RKO (cell line): Measurements from ENCODE around the gene PRPF19.
A peak's percentile ranks its signal among the peaks of the same experiment; 100 is the strongest.

Source experiments
- DNase-seq: peaks from one replicate; pipeline ENCODE4 v3.0.0-alpha.2; 2016; ENCODE audit warnings: low spot score

PRPF19 gene

DNA sequence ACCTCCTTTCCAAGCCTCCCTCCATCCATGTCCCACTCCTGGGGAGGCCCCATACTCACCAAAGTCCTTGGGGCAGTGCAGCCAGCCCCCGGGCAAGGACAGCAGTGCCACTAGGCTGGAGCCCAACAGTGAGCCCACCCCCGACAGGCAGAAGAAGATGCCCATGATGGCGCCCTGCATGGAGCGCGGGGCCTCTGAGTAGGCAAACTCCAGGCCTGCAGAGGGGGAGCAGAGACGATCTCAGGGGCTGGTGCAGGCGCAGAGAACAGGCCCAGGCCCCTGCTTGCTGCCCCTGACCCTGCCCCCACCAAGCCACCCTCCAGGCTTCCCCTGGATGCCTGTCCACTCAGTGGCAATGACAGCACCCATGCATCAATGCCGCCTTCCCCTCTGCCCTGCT lies 31.4 kb upstream of the PRPF19 start:
- DNase-seq, result no peak

DNA sequence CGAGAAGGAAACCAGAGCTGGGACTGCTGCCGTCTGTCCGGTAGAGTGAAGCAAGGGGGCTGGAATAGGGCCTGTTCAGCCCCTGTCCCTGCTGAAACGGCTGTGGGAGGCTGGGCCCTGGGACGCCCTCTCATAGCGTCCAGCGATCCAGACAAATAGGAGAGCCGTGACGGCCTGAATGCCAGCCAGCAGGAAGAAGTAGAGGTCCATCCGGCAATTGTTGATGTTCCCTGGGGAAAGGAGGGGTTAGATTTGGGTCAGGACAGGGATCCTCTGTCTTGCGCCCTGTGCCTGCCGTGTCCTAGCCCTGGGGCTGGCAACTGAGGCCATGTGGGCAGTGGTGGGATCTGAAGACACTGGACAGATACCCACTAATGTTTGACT lies 30.8 kb upstream of the PRPF19 start:
- no peak for DNase-seq

DNA sequence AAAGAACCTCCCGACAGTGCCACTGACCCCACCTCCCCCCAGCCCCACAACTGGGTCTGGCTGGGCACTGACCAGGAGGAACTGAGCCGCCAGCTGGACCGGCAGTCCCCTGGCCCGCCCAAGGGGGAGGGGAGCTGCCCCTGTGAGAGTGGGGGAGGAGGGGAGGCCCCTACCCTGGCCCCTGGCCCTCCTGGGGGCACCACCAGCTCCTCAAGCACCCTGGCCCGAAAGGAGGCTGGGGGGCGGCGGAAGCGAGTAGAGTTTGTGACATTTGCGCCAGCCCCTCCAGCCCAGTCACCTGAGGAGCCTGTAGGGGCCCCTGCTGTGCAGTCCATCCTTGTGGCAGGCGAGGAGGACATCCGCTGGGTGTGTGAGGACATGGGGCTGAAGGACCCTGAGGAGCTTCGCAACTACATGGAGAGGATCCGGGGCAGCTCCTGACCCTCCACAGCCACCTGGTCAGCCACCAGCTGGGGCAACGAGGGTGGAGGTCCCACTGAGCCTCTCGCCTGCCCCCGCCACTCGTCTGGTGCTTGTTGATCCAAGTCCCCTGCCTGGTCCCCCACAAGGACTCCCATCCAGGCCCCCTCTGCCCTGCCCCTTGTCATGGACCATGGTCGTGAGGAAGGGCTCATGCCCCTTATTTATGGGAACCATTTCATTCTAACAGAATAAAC lies 30.2 kb upstream of the PRPF19 start:
- DNase-seq, result no peak

DNA sequence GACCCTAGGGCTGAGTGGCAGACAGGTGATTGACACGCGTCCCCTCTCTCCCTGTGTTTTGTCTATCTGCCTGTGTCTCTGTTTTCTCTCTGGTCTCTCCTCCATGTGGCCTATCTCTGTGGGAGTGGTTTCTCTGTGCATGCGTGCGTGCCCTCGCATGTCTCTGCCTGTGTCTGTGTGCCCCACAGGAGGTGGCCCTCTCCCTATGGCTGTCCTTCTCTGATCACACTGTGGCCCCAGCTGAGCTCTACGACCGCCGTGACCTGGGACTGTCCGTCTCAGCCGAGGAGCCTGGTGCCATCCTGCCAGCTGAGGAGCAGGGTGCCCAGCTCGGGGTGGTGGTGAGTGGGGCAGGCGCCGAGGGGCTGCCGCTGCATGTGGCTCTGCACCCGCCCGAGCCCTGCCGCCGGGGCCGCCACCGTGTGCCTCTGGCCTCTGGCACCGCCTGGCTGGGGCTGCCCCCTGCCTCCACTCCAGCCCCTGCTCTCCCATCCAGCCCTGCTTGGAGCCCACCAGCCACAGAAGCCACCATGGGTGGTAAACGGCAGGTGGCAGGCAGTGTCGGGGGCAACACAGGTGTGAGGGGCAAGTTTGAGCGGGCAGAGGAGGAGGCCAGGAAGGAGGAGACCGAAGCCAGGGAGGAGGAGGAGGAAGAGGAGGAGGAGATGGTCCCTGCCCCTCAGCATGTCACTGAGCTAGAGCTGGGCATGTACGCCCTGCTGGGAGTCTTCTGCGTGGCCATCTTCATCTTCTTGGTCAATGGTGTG lies 29.5 kb upstream of the PRPF19 start:
- no peak for DNase-seq

DNA sequence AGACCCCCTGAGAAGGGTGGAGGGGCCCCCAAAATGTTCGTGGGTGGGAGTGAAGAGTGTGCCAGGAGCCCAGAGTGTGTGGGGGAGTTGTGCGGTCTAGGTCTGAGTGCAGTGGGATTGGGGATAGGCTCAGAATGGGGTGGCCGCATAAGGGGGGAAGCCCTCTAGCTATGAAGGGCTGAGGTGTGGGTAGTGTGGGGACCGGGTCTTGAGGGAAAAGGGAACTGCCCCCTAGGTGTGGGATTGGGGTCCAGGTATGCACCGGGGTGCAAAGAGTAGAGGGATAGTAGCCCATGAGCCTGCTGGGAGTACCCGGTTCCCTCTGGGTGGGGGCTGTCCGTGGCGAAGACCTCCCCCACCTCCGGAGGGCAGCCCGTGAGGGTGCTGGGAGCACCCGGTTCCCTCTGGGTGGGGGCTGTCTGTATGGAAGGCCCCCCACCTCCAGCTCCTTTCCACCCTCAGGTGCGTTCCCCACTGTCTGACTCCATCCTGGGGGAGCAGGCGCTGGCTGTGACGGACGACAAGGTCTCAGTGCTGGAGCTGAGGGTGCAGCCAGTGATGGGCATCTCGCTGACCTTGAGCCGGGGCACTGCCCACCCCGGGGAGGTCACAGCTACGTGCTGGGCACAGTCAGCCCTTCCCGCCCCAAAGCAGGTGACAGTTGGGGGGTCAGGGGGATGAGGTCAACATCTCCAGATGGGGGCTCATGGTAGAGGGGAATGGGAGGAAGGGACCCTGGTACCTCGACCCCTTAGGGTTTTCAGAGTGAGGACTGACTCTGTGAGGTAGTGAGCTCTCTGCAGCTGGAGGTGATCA lies 28.6 kb upstream of the PRPF19 start:
- DNase-seq, result no peak

DNA sequence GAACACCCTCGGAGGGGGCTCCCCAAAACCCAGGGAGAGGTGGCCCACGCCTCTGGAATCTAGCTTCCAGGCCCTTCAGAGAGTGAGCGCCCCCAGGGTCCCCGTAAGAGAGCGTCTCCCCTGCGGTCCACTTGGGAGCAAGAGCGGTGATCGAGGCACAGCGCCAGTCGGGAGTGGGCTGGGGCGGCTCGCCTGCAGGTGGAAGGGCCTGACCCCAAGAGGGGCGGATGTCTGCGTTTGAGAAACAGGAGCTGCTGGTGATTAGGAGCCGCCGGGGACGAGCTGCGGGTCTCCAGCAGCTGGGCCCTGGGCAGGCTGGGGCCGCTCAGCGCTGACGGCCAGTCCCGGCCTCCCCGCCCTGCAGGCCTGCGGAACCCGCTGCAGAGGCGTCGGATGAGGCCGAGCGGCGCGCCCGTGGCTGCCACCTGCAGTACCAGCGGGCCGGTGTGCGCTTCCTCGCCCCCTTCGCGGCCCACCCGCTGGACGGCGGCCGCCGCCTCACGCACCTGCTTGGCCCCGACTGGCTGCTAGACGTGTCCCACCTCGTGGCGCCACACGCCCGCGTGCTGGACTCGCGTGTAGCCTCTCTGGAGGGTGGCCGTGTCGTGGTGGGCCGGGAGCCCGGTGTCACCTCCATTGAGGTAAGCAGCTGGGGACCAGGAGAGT lies 27.9 kb upstream of the PRPF19 start:
- DNase-seq, result no peak

DNA sequence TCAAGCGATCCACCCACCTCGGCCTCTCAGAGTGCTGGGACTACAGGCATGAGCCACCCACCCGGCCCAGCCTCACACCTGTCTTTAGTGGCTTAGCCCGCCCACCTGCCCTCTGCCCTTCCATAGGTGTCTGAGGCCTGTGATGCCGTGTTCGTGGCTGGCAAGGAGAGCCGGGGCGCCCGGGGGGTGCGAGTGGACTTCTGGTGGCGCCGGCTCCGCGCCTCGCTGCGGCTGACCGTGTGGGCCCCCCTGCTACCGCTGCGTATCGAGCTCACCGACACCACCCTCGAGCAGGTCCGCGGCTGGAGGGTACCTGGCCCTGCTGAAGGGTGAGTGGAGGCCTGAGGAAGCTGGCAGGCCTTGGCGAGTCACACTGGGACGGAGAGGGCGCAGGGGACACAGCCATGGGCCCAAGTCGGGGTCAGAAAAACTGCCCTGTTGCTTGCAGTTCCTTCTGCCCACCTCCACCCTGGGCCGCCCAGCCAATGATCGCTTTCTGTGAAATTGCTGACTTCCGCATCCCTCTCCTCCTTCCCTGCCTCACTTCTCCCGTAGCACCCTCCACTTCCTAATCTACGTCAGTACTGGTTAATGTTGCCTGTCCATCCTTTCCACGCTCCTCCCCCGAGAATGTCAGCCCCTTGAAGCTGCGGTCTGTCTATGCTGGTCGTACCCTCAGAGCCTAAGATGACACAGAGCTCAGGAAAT lies 27.2 kb upstream of the PRPF19 start:
- no peak for DNase-seq

DNA sequence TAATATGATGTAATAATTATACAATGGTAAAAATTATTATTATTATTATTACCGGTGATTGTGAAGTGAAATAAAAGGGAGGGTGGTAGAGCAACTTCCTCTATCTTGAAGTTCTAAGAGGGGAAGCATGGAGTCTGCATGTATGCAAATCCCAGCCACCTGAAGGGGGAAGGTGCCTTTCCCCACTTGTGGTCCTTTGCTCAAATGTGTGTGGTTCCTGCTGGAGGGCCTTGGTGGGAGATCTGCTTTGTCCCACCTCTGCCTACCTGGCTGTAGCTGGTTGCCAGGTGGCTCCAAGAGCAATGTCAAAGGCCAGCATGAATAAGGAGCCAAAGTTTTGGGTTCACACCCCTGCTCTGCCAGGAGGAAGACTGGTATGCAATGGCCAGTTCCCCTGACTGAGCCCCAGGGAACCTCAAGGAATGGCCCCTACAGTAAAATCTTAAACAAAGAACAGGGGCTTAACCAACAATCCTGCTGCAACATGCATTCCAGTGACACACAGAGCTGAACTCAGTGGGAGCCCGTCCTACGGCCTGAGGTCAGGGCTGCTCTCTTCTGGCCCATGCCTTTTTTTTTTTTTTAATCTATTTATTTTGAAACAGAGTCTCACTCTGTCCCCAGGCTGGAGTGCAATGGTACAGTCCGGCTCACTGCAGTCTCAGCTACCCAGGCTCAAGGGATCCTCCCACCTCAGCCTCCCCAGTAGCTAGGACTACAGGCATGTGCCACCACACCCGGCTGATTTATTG lies 26.4 kb upstream of the PRPF19 start:
- no peak for DNase-seq

DNA sequence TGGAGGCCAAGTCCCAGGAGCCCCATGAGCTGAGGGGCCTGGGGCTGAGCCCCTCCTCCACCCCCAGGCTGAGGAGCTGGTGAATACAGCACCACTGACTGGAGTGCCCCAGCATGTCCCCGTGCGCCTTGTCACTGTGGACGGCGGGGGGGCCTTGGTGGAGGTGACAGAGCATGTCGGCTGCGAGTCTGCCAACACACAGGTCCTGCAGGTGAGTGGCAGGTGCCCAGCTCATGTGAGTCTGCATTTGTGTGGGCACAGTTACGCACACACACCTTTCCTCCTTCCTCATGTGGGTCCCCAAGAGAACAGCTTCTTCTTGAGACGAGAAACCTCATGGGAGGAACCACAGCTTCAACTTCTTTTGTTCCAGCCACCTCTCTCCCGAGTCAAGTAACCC lies 25.5 kb upstream of the PRPF19 start:
- no peak for DNase-seq

DNA sequence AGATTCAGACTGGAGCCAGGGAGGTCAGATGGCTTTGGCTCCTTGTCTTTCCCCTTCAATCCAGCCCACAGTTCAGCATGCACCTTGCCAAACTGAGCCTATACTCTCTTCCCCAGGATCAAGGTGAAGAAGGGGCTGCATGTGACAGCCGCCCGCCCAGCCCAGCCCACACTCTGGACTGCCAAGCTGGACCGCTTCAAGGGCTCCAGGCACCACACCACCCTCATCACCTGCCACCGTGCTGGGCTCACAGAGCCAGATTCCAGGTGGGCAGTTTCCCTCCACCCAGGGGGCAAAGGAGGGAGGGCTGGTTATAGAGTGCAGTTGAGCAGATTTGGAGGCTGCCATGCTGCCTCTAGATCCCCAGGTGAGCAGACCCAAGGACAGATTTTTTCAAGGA lies 24.0 kb upstream of the PRPF19 start:
- DNase-seq, result no peak

DNA sequence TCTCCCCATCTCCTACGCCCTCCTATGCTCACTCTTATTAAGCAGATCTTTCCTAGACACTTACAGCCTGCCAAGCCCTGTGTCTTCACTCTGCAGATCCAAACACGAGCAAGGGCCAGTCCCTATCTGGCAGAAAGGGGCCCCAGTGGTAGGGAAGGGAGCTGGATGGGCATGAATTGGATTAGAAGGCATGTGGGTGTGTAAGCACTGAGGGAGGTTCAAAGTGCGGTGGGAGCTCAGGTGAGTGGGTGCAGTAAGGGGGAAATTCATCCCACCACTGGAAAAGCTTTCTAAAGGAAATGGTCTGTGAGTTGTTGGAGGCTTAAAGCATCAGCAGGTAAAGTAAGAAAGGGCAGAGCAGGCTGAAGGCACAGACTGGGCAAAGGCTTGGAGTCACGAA lies 23.4 kb upstream of the PRPF19 start:
- no peak for DNase-seq

DNA sequence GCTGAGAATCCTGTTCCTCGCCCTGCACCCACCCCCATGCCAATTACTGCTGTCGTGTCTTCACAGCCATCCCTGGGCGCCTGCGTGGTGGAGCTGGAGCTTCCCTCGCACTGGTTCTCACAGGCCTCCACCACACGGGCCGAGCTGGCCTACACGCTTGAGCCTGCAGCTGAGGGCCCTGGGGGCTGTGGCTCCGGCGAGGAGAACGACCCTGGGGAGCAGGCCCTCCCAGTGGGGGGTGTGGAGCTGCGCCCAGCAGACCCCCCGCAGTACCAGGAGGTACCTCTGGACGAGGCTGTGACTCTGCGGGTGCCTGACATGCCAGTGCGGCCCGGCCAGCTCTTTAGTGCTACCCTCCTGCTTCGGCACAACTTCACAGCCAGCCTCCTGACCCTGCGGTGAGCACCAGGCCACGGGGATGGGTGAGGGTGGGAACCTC lies 22.2 kb upstream of the PRPF19 start:
- no peak for DNase-seq

DNA sequence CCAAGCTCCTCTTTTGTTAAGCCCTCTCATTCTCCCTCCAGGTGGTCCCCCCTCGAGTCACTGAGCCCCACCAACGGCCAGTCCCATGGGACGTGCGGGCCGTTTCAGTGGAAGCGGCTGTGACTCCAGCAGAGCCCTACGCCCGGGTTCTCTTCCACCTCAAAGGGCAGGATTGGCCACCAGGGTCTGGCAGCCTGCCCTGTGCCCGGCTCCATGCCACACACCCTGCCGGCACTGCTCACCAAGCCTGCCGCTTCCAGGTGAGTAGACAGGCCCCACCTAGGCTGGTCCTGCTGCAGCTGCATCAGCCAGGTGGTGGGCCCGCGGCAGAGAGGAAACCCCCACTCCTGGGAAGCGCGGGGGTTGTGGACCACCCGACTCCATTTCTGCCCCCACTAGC lies 21.2 kb upstream of the PRPF19 start:
- no peak for DNase-seq

DNA sequence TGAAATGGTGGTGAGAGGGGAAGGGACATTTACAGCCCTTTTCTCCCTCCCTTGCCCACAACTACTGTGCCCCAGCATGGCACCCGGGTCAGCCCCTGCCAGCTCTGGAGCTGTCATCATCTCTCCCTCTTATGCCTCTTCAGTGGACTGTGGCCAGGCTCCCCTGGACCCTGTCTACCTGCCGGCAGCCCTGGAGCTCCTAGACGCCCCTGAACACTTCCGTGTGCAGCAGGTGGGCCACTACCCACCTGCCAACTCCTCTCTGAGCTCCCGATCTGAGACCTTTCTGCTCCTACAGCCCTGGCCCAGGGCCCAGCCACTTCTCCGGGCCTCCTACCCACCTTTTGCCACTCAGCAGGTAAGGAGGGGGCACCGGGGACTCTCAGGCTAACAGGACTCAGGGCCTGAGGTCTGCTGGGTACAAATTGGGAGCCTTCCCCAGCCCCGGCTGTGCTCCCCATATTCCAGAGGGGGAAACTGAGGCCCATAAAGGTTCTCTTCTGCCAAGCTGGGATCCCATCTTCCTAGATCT lies 20.7 kb upstream of the PRPF19 start:
- no peak for DNase-seq

DNA sequence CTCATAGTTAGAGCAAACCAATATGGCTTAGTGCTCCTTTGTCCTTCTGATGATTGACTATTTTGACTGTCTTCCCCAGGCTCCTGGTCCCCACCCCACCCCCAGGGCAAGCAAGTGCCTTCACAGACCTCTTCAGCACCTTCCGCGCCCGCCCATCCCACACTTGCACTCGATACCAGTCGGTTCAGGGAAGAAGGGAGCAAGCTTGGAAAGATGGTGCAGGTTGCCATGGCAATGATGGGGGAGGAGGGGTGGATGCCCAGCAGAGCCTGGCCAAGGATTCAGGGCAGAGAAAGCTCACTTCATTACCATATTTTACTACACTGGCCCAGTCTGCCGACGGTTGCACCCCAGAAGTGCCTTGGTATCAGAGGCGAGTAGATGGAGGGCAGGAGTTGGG lies 20.1 kb upstream of the PRPF19 start:
- DNase-seq, result no peak

DNA sequence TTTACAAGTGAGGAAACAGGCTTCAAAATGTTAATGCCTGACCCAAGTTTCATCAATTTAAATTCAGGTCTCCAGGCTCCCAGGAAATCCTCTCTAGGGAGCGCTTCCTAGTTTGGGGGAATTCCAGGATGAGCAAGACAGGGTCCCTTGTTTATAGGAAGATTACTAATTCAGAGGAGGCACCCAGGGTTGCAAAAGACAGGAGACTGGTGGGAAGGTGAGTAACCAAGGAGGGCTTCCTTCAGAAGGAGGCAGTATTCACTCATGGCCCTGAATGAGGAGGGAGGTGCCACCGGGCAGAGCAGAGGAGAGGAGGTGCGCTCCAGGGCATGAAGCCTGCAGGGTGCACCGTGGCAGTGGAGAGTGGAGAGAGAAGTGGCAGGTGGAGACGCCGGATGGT lies 19.5 kb upstream of the PRPF19 start:
- peak; percentile 49 for DNase-seq

DNA sequence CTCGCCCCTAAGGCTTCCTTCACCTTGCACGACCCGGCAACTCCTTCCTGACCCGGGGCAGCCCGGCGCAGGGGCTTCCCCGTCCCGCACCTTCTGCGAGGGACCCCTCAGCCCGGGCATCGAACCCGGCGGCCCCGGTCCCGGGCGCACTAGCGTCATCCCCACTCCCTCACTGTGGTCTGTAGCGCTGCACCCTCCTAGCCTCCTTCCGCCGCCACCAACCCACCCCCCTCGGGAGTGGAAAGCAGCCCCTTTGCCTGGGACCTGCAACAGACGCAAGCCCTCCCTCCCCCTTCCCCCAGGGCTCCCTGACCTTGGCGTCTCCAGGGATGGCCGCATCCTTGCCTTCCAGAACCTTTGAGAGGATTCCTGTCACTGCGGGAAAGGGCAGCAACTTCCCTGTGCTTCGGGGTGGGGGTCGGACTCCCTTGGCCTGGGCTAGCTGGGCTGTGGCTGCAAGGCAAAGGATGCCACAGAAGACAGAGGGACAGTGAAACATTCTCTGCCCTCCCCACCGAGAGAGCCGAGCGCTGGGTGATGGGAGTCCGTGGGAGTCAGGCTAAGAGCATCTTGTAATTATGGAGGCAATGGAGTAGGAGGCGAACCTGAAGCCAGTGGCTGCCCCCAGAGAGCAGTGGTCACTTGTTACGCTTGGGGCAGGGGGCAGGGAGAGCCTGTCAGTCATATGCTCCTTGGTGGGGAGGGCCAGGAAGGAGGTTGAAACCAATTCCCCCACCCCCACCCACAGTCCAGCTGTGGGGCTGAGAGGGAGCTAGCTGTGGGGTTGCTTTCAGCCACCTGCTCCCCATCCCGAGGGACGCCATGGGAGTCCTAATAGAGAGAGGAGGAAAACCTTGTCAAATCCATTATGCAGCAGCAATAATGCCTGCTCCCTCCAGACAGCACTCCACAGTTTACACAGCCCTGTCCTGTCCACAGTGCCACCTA lies 18.8 kb upstream of the PRPF19 start:
- no peak for DNase-seq

DNA sequence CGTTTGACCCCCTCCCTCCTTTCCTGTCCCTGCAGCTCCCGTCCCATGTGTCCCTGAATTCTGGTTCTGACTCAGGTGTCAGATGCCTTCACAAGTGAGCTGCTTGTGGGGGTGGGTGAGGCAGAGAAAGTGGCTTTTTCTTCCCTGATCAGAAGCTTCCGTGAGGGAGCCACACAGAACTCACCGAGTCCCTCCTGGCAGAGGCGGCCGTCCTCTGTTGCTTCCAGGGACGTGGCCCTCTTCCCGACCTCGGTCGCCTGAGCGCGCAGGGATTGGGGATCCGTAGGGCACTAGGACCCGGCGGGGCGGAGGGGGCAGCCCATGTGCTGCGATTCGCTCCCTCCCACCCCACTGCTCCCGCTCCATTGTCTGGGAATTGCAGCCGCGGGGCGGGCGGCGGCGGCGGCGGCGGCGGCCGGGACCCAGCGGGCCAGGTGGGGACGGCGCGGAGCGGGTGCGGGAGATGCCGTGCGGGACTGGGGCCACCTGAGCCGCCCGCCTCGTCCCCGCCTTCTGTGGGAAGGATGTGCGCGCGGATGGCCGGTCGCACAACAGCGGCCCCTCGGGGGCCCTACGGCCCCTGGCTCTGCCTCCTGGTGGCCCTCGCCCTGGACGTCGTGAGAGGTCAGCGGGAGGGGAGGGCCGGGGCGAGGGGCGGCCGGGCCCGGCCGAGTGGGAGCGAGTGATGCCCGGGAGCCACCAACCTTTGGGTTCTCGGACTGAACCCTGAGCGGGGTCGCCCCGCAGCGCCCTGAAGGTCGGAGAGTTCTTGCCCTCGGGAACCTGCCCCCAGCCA lies 17.9 kb upstream of the PRPF19 start, which contains the start of gene TMEM132A:
Gene TMEM132A, plus strand, starts transcription at position 351 of the 796 bp plus-strand sequence. Its CDS starts 174 bp downstream, at position 525.
- DNase-seq, result peak; percentile 81

DNA sequence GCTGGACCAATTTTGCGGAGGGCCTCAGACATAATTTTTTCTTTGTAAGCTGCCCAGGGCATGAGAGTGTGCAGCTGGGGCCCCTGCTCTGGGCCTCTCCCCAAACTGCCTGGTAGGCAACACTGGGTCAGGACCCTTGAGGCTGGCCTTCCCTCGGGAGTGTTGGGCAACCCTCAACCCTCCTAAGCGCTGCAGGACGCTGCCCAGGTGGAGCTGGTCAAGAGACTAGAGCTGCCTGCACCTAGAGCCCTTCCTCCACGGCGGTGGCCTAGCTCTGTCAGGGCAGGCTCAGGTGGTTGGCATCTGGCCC lies 17.4 kb upstream of the PRPF19 start:
- no peak for DNase-seq
